GM18507 (cell line): ENCODE measurements around the gene FAM13B.

Experiments used
- DNase-seq: peaks from one replicate; pipeline ENCODE4 v3.0.0; 2011; ENCODE audit warnings: low read depth; ENCODE audit not compliant: insufficient read length; ENCODE audit errors: extremely low spot score
- FAIRE-seq: peaks from 2 replicates; lab custom pipeline; 2011; peaks lifted over from hg19 to GRCh38; lab: Jason Lieb, UNC

The FAM13B gene

DNA sequence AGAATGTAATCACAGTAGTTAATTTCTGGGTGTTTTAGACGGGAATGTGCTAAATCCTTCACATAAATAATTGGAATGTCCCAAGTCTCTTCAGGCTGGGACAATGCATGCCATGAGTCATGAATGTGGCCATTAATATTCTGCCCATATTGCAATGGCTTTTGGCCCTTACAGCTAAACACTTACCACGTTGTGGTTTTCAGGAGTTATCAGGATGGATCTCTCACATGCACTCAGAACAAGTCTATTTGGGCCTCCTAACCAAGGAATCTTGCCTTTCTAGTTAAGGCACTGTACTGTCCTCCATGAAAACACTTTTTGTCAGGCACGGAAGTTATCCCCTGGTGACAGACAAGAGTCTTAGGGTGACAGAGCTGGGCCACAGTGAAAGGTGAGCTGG is 110.9 kb downstream of the FAM13B start:
- DNase-seq: no peak
- no peak for FAIRE-seq

DNA sequence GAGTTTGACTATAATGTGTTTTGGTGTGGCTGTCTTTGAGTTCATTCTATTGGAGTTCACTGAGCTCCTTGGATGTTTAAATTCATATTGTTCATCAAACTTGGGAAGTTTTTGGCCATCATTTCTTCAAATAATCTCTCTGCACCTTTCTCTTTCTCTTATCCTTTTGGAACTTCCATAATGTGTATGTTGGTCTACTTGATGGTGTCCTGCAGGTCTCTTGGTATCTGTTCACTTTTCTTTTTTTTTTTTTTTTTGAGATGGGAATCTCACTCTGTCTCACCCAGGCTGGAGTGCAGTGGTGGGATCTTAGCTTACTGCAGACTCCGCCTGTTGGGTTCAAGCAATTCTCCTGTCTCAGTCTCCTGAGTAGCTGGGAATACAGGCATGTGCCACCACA is 116.0 kb downstream of the FAM13B start:
- no peak for FAIRE-seq
- DNase-seq: no peak

DNA sequence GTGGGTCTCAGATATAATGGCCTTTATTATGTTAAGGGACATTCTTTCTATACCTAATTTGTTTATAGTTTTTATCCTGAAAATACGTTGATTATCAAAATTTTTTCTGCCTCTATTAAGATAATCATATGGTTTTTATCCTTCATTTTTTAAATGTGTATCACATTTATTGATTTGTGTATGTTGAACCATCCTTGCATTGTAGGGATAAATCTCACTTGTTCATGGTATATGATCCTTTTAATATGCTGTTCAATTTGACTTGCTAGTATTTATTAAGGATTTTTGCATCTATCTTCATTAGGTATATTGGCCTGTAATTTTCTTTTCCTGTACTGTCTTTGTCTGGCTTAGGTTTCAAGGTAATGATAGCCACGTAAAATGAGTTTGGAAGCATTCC is 118.1 kb downstream of the FAM13B start:
- FAIRE-seq (no peak), DNase-seq (no peak)

DNA sequence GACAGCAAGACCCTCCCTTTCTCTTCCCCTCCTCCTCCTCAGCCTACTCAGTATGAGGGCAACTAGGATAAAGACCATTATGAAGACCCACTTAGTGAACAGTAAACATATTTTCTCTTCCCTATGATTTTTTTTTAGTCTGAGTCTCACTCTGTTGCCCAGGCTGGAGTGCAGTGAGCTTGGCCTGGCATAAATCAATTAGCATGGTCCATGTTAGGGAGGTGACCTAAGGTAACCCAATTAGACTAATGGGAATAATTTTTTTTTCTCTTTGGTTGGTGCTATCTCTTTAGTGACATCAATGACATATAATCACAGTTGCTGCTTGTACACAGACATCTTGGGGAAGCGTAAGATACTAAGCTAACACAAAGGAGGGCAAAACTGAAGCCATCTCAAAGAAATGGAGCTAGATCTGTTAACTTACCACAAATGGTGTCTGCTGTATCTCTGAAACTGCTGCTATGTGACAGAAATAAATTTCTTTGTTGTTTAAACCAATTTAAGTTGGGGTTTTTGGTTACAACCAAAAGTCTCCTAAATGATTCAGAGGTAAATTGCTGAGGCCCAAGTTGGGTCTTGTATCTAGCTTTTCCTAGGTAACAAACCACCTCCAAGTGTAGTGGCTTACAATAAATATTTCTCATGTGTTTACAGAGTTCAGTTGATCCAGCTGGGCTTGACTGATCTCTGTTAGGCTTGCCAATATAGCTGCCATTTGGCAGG is 130.3 kb downstream of the FAM13B start:
- FAIRE-seq: no peak

DNA sequence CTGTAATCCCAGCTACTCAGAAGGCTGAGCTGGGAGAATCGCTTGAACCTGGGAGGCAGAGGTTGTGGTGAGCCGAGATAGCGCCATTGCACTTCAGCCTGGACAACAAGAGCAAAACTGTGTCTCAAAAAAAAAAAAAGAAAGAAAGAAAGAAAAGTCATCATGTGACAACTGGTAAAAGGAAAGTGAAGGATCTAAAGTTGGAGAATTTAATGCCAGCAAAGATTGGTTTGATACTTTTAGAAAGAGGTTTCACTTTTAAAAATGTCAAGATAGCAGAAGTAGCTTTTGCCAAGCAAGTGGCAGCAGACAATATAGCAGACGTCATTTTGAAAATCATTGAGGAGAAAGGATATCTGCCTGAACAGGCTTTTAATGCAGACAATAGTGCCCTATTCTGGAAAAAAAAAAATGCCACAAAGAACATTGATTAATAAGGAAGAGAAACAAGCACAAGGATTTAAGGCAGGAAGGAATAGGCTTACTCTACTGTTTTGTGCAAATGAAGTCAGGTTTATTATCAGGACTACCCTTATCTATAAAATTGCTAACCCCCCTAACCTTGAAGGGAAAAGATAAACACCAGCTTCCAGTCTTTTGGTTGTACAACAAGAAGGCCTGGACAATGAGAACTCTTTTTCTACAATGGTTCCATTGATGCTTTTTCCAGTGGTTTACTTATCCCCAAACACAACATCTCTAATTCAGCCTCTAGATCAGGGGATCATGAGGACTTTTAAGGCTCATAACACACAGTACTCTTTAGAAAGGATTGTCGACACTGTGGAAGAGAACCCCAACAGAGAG is 131.7 kb downstream of the FAM13B start:
- no peak for FAIRE-seq
- DNase-seq: no peak

More for the DNA sequence above, 130.3 kb downstream of the FAM13B start:
- DNase-seq: no peak

DNA sequence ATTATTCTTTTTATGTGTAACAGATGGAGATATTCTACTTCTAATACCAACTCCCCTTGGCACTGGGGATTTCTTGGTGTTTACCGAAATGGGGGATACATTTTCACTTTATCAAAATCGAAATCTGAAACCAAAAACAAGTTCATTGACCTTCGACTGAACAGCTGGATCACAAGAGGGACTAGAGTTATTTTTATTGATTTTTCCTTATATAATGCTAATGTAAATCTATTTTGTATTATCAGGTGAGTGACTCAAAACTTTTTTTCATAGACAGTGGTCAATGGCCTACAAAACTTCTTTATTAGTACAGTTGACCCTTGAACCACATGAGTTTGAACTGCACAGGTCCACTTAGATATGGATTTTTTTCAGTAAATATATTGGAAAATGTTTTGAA is 133.4 kb downstream of the FAM13B start:
- no peak for FAIRE-seq

DNA sequence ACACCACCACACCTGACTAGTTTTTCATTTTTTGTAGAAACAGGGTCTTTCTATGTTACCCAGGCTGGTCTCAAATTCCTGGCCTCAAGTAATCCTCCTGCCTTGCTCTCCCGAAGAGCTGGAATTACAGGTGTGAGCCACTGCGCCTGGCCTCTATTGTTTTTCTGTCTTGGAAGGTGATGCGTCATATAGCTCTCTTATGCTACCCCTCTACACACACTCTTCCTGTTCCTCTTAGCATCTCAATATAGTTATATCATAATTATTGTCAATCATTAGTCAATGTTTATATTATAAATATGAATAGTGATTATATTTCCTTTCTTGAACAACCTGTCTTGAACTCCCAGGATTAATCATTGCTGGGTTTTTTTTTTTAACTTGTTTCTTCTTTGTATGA is 136.3 kb downstream of the FAM13B start:
- FAIRE-seq (no peak), DNase-seq (no peak)

More for the DNA sequence above, 133.4 kb downstream of the FAM13B start:
- DNase-seq: no peak

DNA sequence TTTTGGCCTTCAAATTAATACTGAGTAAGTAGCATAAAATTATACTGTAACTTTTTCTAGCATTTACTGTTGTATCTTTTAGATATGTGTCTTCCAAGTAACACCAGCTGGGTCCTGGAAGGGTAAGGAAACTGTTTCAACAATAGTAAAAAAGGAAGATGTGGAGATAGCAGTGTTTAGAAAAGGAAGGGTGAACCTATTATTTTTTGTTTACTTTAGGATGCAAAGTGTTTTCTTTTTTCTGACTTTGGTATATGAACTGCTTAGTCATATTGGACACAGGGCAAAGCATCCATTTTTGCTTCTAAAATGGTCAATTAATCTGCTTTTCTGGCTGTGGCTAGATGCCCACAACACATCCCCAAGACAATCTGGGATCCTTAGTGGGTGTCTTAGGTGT is 138.3 kb downstream of the FAM13B start:
- DNase-seq: no peak

DNA sequence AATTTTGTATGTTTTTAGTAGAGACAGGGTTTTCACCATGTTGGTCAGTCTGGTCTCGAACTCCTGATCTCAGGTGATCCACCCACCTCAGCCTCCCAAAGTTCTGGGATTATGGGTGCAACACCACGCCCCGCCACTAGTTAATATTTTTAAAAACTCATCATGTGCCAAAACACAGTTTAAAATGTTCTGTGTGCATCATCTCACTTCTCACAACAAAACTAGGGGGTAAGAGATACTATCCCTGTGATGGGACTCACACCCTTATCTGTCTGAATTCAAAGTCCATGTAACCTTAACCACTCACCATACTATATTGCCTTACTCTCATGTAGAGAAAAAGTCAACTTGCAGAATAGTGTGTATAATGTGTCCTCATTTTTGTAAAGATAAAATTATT is 141.0 kb downstream of the FAM13B start:
- DNase-seq (no peak), FAIRE-seq (no peak)

More for the DNA sequence above, 138.3 kb downstream of the FAM13B start:
- FAIRE-seq: no peak

DNA sequence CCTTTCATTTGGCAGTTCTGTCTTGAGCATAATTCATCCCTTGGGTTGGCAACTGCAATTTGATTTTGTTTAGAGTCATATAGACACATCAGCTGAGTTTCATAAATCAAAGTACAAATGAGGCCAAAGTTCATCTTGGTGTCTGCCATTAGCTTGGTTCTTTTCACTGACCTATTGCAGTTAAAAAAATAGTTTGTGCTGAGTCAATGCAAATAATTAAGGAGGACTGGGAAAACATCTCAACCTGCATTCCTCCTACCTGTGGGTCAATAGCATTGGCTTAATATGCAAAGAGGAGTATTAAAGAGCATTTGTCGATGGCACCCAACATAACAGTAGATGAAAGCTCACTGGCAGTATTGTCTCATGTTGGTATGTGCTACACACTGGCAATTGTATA is 142.0 kb downstream of the FAM13B start:
- DNase-seq: no peak
- FAIRE-seq: no peak

DNA sequence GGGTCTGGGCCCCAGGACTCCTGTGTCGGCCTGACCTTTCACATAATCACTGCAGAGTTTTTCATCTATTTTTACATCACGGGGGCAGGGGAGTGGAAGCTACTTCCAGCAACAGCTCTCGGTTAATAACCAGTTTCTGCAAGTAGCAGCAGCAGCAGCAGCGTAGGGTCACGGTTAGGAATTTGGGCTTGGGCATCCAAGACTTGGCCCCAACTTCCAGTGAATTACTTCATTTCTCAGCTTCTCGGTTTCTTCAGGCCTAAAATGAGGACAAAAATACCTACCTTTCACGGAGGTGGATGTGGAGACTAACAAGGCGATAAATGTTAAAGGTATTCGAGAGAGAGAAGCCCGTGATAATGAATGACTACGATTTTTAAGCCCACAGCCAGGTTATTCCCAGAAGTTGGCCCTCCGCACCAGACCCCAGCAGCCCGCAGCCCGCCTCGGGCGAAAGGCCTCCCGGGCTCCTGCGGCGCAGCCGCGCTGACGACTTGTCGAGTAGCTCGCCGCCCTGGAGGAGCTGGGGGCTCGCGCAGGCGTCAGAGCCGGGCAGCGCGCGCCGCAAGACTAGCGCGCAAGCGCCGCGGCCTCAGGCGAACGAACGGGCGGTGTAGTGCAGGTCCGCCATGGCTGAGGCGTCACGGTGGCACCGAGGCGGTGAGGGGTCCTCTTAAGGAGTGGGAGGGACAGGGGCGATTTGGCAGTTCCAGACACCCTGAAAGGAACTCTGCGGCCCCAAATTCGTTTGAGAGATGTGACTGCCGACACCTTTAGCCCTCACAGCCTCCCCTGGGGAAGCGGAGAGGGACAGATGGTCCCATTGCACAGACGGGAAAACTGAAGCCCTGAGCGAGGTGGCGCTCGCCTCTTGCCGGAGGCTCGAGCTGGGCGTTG is 143.8 kb downstream of the FAM13B start, which contains the start of gene PKD2L2:
PKD2L2 (plus strand) TSS at position 595 of the 897 bp plus-strand sequence; CDS start at position 630, 35 bp downstream.
- DNase-seq: peak; percentile 63
- peak; percentile 91 for FAIRE-seq

DNA sequence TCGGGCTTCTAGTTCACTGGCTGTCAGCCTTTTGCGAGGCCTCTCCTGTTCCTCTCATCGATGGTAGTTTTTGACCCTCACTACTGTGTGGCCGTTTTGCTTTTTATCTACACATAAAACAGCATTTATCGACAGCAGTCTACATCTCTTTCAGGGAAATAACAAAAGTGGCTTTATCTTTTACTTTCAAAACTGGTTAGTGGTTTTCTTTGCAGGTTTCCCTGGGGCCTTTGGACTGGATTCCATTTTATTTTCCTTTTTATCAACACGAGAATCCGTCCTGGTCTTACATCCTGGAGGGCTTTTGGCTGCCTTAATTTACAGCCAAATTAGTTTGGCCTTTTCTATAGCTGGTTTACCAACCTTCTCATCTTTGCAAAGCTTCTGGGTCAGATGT is 144.4 kb downstream of the FAM13B start:
- DNase-seq (no peak), FAIRE-seq (no peak)
